ENCODE measurements around the gene RECQL5.
"Not testable (repeated sequence)": the region's sequence is repeated elsewhere in the genome, so short reads cannot be mapped to it uniquely, and the experiment has no call there.

Gene RECQL5

DNA sequence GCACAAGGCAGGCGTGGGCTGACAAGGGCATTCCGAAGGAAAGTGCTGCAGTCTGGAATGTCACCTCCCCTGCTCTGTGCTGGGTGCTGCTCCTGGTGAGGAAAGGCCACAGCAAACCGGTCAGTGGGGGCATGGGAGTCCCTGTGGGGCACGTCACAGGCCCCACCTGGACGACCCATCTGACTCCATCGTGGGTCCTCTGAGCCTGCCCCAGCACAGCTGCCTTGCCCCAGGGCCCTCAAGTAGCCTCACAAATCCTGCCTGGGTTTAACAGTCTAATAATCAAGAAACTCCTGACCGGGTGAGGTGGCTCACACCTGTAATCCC, 82.1 kb downstream of the RECQL5 start:
- Histone ChIP-seq H3K4me1 (ENCODE audit: insufficient read depth, low read length) (no peaks in the 10 kb centered on the region), H3K27me3 (ENCODE audit: insufficient read depth, low read length) (peaks cover 28% of the 10 kb centered on the region), H3K9me3 (ENCODE audit: insufficient read depth, low read depth, low read length) (no peaks in the 10 kb centered on the region), H3K4me3 (ENCODE audit: low read length) (no peak overlapping the region), H3K36me3 (ENCODE audit: insufficient read depth, low read depth, low read length) (no peaks in the 10 kb centered on the region), H3K27ac (ENCODE audit: low read length) (no peak overlapping the region), H3K9ac (ENCODE audit: low read depth, low read length) (no peak overlapping the region)

DNA sequence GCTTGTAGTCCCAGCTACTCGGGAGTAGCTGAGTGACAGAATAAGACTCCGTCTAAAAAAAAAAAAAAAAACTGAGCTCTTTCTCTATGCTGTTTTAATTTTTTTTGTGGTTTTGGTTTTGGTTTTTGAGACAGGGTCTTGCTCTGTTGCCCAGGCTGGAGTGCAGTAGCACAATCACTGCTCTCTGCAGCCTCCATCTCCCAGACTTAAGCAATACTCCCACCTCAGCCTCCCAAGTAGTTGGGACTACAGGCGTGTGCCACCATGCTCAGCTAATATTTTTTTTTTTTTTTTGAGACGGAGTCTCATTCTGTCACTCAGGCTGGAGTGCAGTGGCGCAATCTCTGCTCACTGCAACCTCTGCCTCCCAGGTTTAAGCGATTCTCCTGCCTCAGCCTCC, 83.8 kb downstream of the RECQL5 start:
- not testable (repeated sequence) for H3K27ac ChIP-seq (ENCODE audit: low read length); H3K9me3 ChIP-seq (ENCODE audit: insufficient read depth, low read depth, low read length); H3K36me3 ChIP-seq (ENCODE audit: insufficient read depth, low read depth, low read length); H3K4me3 ChIP-seq (ENCODE audit: low read length); H3K4me1 ChIP-seq (ENCODE audit: insufficient read depth, low read length); H3K9ac ChIP-seq (ENCODE audit: low read depth, low read length)
- peaks cover 18% of the 10 kb centered on the region for H3K27me3 ChIP-seq (ENCODE audit: insufficient read depth, low read length)

DNA sequence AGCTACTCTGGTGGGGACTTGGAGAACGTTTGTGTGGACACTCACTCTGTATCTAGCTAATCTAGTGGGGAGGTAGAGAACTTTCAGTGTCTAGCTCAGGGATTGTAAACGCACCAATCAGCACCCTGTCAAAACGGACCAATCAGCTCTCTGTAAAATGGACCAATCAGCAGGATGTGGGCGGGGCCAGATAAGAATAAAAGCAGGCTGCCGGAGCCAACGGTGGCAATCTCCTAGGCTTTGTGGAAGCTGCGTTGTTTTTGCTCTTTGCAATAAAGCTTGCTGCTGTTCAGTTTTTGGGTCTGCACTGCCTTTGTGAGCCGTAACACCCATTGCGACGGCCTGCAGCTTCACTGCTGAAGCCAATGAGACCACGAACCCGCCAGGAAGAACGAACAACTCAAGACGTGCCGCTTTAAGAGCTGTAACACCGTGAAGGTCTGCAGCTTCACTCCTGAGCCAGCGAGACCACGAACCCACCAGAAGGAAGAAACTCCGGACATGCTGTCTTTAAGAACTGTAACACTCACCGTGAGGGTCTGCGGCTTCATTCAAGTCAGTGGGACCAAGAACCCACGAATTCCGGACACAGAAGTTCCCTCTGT, 85.7 kb downstream of the RECQL5 start:
- not testable (repeated sequence) for H3K36me3 ChIP-seq (ENCODE audit: insufficient read depth, low read depth, low read length); H3K4me1 ChIP-seq (ENCODE audit: insufficient read depth, low read length); H3K9me3 ChIP-seq (ENCODE audit: insufficient read depth, low read depth, low read length); H3K9ac ChIP-seq (ENCODE audit: low read depth, low read length); H3K27ac ChIP-seq (ENCODE audit: low read length); H3K4me3 ChIP-seq (ENCODE audit: low read length); H3K27me3 ChIP-seq (ENCODE audit: insufficient read depth, low read length)
